K562 (cell line): Measurements from ENCODE around the gene PAF1. TPM values are rescaled to one million over a fixed set of nuclear protein-coding genes. Genes with fewer than 3 reads are reported as not detected.

Experiments
- ATAC-seq: fragments of 200-7000 bp; cut with Tn5 transposase; 3 replicates; pipeline ENCODE4 v1.9.1; 2020; ENCODE audit warnings: moderate library complexity
- BruUV-seq: library from RNA; stranded (reverse); fragments of 400-500 nt; replicated peaks from 2 replicates; lab custom pipeline; 2021; lab: Mats Ljungman, UMichigan
- CTCF ChIA-PET: fragments of 300-600 bp; formaldehyde crosslinking; extraction: SDS; loops from one replicate; lab custom pipeline; 2021; ENCODE audit warnings: low intra/inter-chr PET ratio; lab: Yijun Ruan, JAX
- POLR2A ChIA-PET: fragments of 300-600, 350-650 bp; sonication (Branson Sonifier 250); formaldehyde crosslinking; extraction: SDS; loops from one replicate; lab custom pipeline; 2021; ENCODE audit warnings: antibody characterized with exemption, inconsistent platforms; lab: Yijun Ruan, JAX
- DNase-seq, 4 experiments: peaks; one replicate each; pipeline versions ENCODE4 v3.0.0 to v3.0.0-alpha.2; 2011 to 2018; ENCODE audit warnings: low spot score in 3 of 4, mixed read lengths in 3 of 4; ENCODE audit errors: extremely low read depth in 1 of 4
- FAIRE-seq: peaks from 2 replicates; lab custom pipeline; 2011; peaks lifted over from hg19 to GRCh38; lab: Jason Lieb, UNC
- H2AFZ ChIP-seq: 2 replicates; pipeline ENCODE4 v1.6.0; 2011; ENCODE audit warnings: low read depth, low read length, control low read depth, inconsistent platforms
- H3K27ac ChIP-seq: fragments of 200-600 bp; 3 replicates; pipeline ENCODE4 v1.8.0; 2011; ENCODE audit warnings: low read depth, mild to moderate bottlenecking, control low read depth, inconsistent platforms, low read length, moderate library complexity, mixed read lengths; ENCODE audit errors: extremely low read depth
- H3K27me3 ChIP-seq, 2 experiments: fragments of 300-600 bp in 1 of 2; 2 replicates in 1 of 2; 3 replicates in 1 of 2; pipeline versions ENCODE4 v1.6.0 to v1.8.0; 2011; ENCODE audit warnings: inconsistent platforms in 2 of 2, low read length in 2 of 2, mild to moderate bottlenecking in 1 of 2, mixed read lengths in 1 of 2, moderate library complexity in 1 of 2; ENCODE audit not compliant: control insufficient read depth in 2 of 2, insufficient read depth in 2 of 2
- H3K36me3 ChIP-seq: fragments of 300-600 bp; 3 replicates; pipeline ENCODE4 v1.8.0; 2011; ENCODE audit warnings: mild to moderate bottlenecking, low read length, inconsistent platforms; ENCODE audit not compliant: control insufficient read depth, insufficient read depth
- H3K4me1 ChIP-seq, 2 experiments: fragments of 200-600 bp in 1 of 2; replicated peaks in 1 of 2; 2 replicates in 1 of 2; 3 replicates in 1 of 2; pipeline versions ENCODE4 v1.5.1 to v1.8.0; 2011; ENCODE audit warnings: inconsistent platforms in 2 of 2, low read length in 2 of 2, mild to moderate bottlenecking in 1 of 2, mixed read lengths in 1 of 2, moderate library complexity in 1 of 2; ENCODE audit not compliant: control insufficient read depth in 2 of 2, insufficient read depth in 2 of 2
- H3K4me2 ChIP-seq: 2 replicates; pipeline ENCODE4 v1.6.1; 2011; ENCODE audit warnings: low read length, control low read depth, inconsistent platforms, mixed read lengths; ENCODE audit not compliant: insufficient read depth
- H3K4me3 ChIP-seq: fragments of 200-600 bp; sonication (generic), shearing (Covaris generic); 2 replicates; pipeline ENCODE4 v1.5.1; 2016; ENCODE audit warnings: control low read depth, inconsistent platforms
- H3K79me2 ChIP-seq: fragments of 200-600 bp; 3 replicates; pipeline ENCODE4 v1.8.0; 2011; ENCODE audit warnings: low read length, inconsistent platforms; ENCODE audit not compliant: control insufficient read depth, insufficient read depth
- H3K9ac ChIP-seq, 2 experiments: 2 replicates each; pipeline versions ENCODE4 v1.6.0 to v1.6.1; 2011; ENCODE audit warnings: low read depth in 2 of 2, low read length in 2 of 2, control low read depth in 1 of 2, inconsistent platforms in 1 of 2, mild to moderate bottlenecking in 1 of 2, mixed read lengths in 1 of 2; ENCODE audit not compliant: insufficient read depth in 1 of 2
- H3K9me1 ChIP-seq: one replicate; pipeline ENCODE4 v1.6.0; 2011; ENCODE audit warnings: inconsistent platforms, mild to moderate bottlenecking, low read length, moderate library complexity; ENCODE audit not compliant: control insufficient read depth, insufficient read depth
- H3K9me3 ChIP-seq: replicated peaks from 2 replicates; pipeline ENCODE4 v1.5.1; 2011; ENCODE audit warnings: low read depth, low read length, inconsistent platforms; ENCODE audit not compliant: control insufficient read depth, insufficient read depth
- H4K20me1 ChIP-seq: replicated peaks from 2 replicates; pipeline ENCODE4 v1.6.1; 2011; ENCODE audit warnings: low read length, inconsistent platforms, mixed read lengths; ENCODE audit not compliant: control insufficient read depth, insufficient read depth
- ETV5 ChIP-seq: sonication (generic); formaldehyde crosslinking; IDR thresholded peaks from 2 replicates; pipeline ENCODE4 v1.4.0; 2020; ENCODE audit warnings: low read depth, mild to moderate bottlenecking, missing genetic modification reagents
- HDAC2 ChIP-seq: fragments of 450-650 bp; IDR thresholded peaks from 2 replicates; pipeline ENCODE4 v1.6.1; 2016; ENCODE audit warnings: mild to moderate bottlenecking
- MITF ChIP-seq: IDR thresholded peaks from 2 replicates; pipeline ENCODE4 v1.6.1; 2014; ENCODE audit warnings: antibody characterized with exemption
- RBBP5 ChIP-seq: fragments of 200-600 bp; sonication (generic); IDR thresholded peaks from 2 replicates; pipeline ENCODE4 v1.6.1; 2012; ENCODE audit warnings: borderline replicate concordance, mild to moderate bottlenecking, low read length, control low read depth, inconsistent platforms; ENCODE audit not compliant: insufficient read depth, poor library complexity, severe bottlenecking
- USF1 ChIP-seq: sonication (generic); formaldehyde crosslinking; IDR thresholded peaks from 2 replicates; pipeline ENCODE4 v1.9.0; 2022; ENCODE audit warnings: mild to moderate bottlenecking, missing genetic modification reagents
- ZNF12 ChIP-seq: sonication (generic); formaldehyde crosslinking; IDR thresholded peaks from 2 replicates; pipeline ENCODE4 v1.4.0; 2020; ENCODE audit warnings: mild to moderate bottlenecking, missing genetic modification reagents
- ZNF121 ChIP-seq: sonication (generic); formaldehyde crosslinking; conservative IDR thresholded peaks from 2 replicates; pipeline ENCODE4 v1.8.0; 2022; ENCODE audit warnings: missing genetic modification reagents
- ZNF699 ChIP-seq: fragments of 250-450 bp; sonication (Bioruptor Pico); IDR thresholded peaks from 2 replicates; pipeline ENCODE4 v1.8.0; 2021; ENCODE audit warnings: mild to moderate bottlenecking, moderate library complexity; ENCODE audit not compliant: insufficient replicate concordance
- WGBS: fragments of 100-300 bp; shearing (Covaris generic); methylation state at CpG from one replicate; pipeline ENCODE4 v1.1.6; 2016; ENCODE audit warnings: low coverage, mixed read lengths; ENCODE audit not compliant: insufficient coverage; ENCODE audit errors: missing lambda C conversion rate; 5-methylcytosine and 5-hydroxymethylcytosine counted together
- in situ Hi-C: fragments of 300-500 bp; cut with MboI; formaldehyde crosslinking; loops from 4 replicates; pipeline ENCODE4 v1.15.0; 2018; ENCODE audit warnings: inconsistent platforms, mixed read lengths
- intact Hi-C: fragments of 100-400 bp; cut with micrococcal nuclease; formaldehyde crosslinking; loops from 2 replicates; pipeline ENCODE4 v1.14.2; 2022
- polyA plus RNA-seq, 8 experiments: library from polyadenylated mRNA; depleted of rRNA in 4 of 8; stranded (reverse) in 5 of 8; unstranded in 3 of 8; fragments of >200 nt; fragmentation: Nextera tagmentation in 2 of 8; fragmentation: Illumina TruSeq in 1 of 8; extraction: Ambion mirVana in 2 of 8; extraction: Trizol in 1 of 8; gene quantifications; 2 replicates each; pipeline versions ENCODE4 v1.2.1 to v1.2.3, GENCODE V29; 2011 to 2014; ENCODE audit warnings: inconsistent platforms in 1 of 8, missing spikeins in 1 of 8
- total RNA-seq, 7 experiments: library from RNA; depleted of rRNA in 6 of 7; stranded (reverse); fragments of >200 nt in 6 of 7; fragmentation: Illumina TruSeq in 2 of 7; extraction: Trizol in 2 of 7; gene quantifications; 2 replicates each; pipeline versions ENCODE4 v1.2.1 to v1.2.3, GENCODE V29; 2011 to 2021; ENCODE audit warnings: low replicate concordance in 1 of 7
- TF ChIP-seq, protein P1 (sequence below): fragments of 450-650 bp; IDR thresholded peaks from 2 replicates; pipeline ENCODE4 v1.6.1; 2018; ENCODE audit not compliant: partially characterized antibody
- TF ChIP-seq, protein P2 (sequence below): fragments of 450-650 bp; formaldehyde crosslinking; IDR thresholded peaks from 2 replicates; pipeline ENCODE4 v1.4.0; 2022; ENCODE audit warnings: missing genetic modification characterization

PAF1 gene
- total and polyA plus RNA-seq, 9 of the 15 experiments (the other 6 are each of a cell fraction or from before 2014, with no cell fraction given): 1.5 to 45.0 (median 33.8) TPM

DNA sequence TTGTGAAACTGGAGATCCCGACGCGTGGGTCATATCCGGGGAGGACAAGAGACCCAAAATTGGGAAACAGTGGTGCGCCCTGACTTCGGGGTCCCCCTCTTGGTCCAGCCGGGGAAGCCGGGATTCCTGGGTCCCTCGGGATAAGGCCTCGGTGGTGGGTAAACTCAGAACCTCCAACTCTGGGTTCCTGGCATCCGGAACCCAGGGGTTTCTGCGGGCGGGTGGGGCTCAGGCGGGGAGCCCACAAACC, 16.4 kb upstream of the PAF1 start:
- Histone ChIP-seq H3K36me3 (peaks cover 13% of the 10 kb centered on the region; the same call in 1 of the 3 replicates), H2AFZ (peak overlapping the region; percentile 71; the same call in 1 of the 2 replicates), H3K9me1 (no peaks in the 10 kb centered on the region), H3K27ac (peak overlapping the region; percentile 94), H3K4me3 (peak overlapping the region; percentile 78), H4K20me1 (peaks cover 4% of the 10 kb centered on the region; the same call in 1 of the 2 replicates), H3K4me1 (peaks cover 58 to 77% of the 10 kb centered on the region in 2 experiments), H3K4me2 (peak overlapping the region; percentile 85), H3K9me3 (no peaks in the 10 kb centered on the region), H3K79me2 (peaks cover 48% of the 10 kb centered on the region), H3K9ac (peak overlapping the region; percentile 91 to 97), H3K27me3 (no peaks in the 10 kb centered on the region)
- CTCF ChIA-PET: no interaction called here
- WGBS: 1% methylated on average over 12 of the region's 14 CpGs
- BruUV-seq: no TSS peak
- intact Hi-C loops: no loop called here
- in situ Hi-C loops: no loop called here
- FAIRE-seq: no peak
- ATAC-seq: no peak
- DNase-seq: no peak
- POLR2A ChIA-PET: interaction anchor here (0.6 to 4.0 kb wide), 6 partner anchors 9 to 596 kb away, joined by 3 to 18 read pairs (median 7); partner anchors contain the start of genes MED29, PAF1, RPS16 and SAMD4B
- TF ChIP-seq MITF (no peak), ZNF12 (CRISPR knock-in tag) (0 out of 2 replicates have a peak, but pooled peaks have one; percentile 25), ETV5 (CRISPR knock-in tag) (0 out of 2 replicates have a peak, but pooled peaks have one; percentile 11), ZNF699 (no peak), USF1 (no peak), RBBP5 (peak; percentile 12), ZNF121 (CRISPR knock-in tag) (no peak), HDAC2 (0 out of 2 replicates have a peak, but pooled peaks have one; percentile 6)
- TF ChIP-seq, protein P1, sequence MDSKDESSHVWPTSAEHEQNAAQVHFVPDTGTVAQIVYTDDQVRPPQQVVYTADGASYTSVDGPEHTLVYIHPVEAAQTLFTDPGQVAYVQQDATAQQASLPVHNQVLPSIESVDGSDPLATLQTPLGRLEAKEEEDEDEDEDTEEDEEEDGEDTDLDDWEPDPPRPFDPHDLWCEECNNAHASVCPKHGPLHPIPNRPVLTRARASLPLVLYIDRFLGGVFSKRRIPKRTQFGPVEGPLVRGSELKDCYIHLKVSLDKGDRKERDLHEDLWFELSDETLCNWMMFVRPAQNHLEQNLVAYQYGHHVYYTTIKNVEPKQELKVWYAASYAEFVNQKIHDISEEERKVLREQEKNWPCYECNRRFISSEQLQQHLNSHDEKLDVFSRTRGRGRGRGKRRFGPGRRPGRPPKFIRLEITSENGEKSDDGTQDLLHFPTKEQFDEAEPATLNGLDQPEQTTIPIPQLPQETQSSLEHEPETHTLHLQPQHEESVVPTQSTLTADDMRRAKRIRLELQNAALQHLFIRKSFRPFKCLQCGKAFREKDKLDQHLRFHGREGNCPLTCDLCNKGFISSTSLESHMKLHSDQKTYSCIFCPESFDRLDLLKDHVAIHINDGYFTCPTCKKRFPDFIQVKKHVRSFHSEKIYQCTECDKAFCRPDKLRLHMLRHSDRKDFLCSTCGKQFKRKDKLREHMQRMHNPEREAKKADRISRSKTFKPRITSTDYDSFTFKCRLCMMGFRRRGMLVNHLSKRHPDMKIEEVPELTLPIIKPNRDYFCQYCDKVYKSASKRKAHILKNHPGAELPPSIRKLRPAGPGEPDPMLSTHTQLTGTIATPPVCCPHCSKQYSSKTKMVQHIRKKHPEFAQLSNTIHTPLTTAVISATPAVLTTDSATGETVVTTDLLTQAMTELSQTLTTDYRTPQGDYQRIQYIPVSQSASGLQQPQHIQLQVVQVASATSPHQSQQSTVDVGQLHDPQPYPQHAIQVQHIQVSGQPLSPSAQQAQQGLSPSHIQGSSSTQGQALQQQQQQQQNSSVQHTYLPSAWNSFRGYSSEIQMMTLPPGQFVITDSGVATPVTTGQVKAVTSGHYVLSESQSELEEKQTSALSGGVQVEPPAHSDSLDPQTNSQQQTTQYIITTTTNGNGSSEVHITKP: peak; percentile 4
- TF ChIP-seq, protein P2, sequence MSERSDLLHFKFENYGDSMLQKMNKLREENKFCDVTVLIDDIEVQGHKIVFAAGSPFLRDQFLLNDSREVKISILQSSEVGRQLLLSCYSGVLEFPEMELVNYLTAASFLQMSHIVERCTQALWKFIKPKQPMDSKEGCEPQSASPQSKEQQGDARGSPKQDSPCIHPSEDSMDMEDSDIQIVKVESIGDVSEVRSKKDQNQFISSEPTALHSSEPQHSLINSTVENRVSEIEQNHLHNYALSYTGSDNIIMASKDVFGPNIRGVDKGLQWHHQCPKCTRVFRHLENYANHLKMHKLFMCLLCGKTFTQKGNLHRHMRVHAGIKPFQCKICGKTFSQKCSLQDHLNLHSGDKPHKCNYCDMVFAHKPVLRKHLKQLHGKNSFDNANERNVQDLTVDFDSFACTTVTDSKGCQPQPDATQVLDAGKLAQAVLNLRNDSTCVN: no peak
